ENCODE data around the gene R3HDM2.

- TF ChIP-seq CTCF (IDR thresholded peaks at IDR 0.05; ENCODE audit: poor library complexity, severe bottlenecking) = no peak
- TF ChIP-seq EZH2 (IDR thresholded peaks at IDR 0.05; ENCODE audit: borderline replicate concordance, insufficient read depth, low read length, poor library complexity, severe bottlenecking) = no peak
- TF ChIP-seq TAF1 (IDR thresholded peaks at IDR 0.05; ENCODE audit: low read depth) = no peak
Measured at GRCh38 chr12:57454566-57455373, 23.9 kb upstream of the R3HDM2 start, which contains the start of gene INHBE.

Measured in neural cell (in vitro differentiated cells).